Amniotic epithelial cell (primary cell): ENCODE results near the gene GRP.

Experiments used
- DNase-seq: peaks from one replicate; pipeline ENCODE4 v3.0.0-alpha.2; 2010; ENCODE audit warnings: low read depth

GRP gene

GRCh38 chr18:59219672-59220163, at the start of gene GRP:
GRP (plus strand) TSS chr18:59220158; CDS start chr18:59220266, 108 bp downstream.
- DNase-seq = no peak

DNA sequence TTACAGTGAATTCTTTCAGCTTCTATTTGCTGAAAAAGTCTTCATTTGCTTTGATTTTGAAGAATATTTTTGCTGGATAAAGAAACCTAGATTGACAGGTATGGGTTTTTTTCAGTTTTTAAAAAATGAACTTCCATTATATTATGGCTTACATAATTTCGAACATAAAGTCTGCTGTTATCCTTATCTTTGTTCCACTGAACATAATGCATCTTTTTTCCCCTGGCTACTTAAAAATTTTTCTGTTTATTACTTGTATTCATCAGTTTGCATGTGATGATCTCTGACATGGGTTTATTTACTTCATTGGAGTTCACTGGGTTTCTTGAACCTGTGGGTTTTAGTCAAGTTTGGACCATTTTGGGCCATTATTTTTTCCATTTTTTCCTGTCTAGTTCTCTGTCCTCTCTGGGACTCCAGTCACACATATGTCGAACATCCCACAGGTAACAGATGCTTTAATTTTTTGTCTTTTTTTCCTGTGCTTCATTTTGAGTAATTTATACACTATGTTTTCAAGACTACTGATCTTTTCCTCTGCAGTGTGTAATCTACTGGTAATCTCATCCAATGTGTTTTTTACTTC, 47.2 kb upstream of the GRP start:
- no peak for DNase-seq

GRCh38 chr18:59177485-59177884, 42.5 kb upstream of the GRP start:
- DNase-seq = no peak

GRCh38 chr18:59180150-59180845, 39.7 kb upstream of the GRP start:
- peak; percentile 85 for DNase-seq

DNA sequence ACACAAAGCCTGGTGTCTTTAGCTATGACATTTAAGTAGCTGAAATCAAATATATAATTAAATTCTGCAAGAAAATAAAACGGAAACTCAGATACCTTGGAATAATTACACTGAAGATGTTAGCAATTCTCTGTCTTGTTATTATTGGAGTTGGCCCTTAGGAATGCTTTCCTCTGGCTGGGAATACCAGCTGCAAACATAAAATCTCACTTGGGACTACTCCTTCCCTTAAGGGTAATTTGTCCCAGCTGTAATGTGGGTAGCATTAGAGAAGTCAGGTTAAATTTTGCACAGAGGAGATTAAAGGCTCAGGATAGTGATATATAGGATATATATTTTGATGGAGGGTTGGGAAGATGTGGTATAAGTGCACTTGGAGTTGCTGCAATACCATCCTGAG, 37.3 kb upstream of the GRP start:
- DNase-seq = no peak

DNA sequence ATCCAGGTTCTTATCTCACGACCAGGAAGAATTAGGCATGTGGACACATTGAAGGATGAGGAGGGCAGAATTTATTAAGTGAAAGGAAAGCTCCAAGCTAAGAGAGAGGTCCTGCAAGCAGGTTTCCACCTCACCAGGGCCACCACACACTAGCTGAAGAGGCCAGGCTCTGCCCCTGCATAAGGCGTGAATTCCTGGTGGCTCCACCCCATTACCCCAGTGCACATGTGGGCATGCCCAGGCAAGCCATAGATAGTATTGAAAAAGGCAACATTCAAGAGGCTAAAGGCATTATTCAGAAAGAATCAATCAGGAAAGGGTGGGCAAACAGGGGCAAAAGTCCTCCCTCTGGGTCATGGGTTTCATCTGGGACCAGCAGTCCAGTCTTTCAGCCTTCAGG, 30.9 kb upstream of the GRP start:
- DNase-seq = no peak

DNA sequence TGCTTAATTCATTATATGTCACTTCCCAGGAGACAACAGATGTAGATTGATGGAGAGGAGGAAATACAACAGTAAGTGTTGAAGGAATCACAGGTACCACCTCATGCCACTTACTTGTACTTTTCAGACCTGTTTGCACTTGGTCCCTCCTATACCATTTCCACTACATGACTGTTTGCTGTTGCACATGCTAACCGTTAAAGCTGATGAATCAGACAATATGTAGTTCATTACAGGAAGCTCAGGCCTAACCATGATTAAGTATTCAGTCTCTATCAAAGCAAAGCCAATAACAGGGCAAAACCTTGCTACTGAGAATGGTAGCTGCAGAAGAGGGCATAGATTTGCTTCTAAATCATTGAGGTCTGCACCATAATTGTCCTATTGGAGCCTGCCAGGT, 30.2 kb upstream of the GRP start:
- DNase-seq = no peak

DNA sequence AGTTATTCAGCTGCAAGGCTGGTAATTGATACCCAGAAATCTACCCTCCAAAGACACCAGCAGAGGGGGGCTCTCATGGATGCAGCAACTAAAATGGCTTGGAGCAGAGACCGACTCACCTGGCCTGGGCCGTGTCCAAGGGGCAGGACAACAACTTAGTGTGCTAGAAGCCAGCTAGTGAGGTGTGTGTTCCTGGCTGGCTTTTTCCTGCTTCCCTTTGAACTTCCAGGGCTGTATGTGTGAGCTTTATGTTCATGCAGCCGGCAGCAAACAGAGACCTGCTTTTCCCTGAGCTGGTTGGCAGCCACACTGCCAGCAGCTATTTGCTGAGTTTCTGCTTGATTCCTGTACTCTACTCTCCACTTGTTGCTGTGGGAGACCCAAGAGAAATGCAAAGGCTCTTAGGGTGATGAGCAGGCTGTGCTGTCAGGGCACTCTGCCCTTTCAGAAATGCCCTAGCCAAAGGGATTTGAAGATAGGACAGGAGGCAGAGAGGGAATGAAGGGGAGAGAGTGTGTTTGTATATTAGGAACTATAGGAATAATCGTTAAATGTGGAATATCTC, 23.7 kb upstream of the GRP start:
- DNase-seq = no peak

DNA sequence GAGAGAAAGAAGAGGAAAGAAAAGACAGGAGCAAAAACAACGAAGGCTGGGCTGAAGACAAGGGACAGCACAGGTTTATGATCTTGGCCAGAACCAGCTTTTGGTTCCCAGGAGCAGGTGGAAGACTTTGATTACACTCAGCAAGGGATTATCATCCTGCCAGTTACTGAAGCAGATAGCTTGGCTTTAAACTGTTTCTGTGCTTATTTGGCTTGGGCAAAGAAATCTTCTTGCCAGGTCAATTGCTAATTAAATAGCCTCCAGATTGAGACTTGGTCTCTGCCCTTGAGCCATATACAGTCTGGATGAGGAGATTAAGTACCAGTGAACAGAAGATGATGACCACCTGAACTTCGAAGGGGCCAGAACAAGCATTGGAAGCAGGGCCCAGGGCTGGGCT, 22.3 kb upstream of the GRP start:
- DNase-seq = no peak

DNA sequence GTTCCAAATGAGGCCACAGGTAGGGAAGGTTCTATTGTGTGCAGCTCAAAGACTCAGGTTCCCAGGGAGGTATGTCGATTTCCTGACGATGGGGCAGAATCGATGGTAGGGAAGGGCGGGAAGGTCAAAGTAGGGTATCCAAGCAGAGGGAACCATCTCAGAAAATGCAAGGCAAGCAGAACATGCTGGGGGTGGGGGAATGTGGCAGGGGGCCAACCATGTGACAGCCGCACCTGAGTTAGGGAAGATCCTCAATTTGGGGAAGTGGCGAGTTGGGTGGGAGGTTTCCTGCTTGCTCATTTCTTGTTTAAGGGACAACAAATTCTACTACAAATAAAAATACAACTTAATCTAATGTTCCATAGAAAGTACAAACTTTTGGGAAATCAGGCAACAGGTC, 21.7 kb upstream of the GRP start:
- DNase-seq = no peak

GRCh38 chr18:59200787-59201186, 19.2 kb upstream of the GRP start:
- no peak for DNase-seq

DNA sequence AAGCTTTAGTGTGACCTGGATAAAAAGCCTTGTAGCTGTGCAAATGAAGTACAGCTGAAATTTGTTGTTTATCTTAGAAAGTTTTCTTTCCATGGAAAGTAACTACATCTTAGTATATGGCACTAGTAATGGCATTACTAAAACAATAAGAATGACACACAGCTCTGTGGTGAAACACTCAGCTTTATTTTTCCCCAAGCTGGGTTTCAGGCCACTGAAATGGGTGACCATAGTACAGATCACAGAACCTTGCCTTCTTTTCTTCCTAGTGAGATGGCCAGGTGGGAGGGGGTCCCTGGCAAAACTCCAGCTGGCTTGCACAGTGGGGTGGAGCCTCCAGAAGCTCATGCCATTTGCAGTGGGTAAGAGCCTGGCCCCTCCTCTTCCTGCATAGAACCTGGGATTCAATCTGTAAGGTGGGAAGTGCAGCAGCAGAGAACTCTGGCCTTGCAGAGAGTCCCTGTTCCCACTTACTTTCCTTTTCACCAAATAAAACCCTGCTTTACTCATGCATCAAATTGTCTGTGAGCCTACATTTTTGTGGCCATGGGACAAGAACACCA, 17.6 kb upstream of the GRP start:
- no peak for DNase-seq

- DNase-seq = no peak
Measured at GRCh38 chr18:59207506-59207905, 12.5 kb upstream of the GRP start.

GRCh38 chr18:59208602-59209125, 11.3 kb upstream of the GRP start:
- DNase-seq = peak; percentile 6

DNA sequence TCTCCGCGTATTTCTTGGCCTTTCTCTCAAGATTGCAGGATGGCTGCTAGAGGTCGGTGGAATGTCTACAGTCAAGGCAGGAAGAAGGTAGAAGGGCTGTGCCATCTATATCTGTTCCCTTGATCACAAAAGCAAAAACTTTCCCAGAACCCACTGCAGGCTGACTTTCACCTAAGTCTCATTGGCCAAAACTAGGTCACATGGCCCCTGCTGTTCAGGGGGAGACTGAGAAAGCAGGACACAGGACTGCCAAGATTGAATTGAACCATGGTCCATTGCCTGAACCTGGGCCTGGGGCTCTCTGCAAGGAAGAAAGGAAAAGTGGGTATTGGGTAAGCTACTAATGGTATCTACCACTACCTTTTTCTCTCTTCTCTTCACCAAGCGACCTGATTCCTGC, 9.7 kb upstream of the GRP start:
- DNase-seq = no peak

DNA sequence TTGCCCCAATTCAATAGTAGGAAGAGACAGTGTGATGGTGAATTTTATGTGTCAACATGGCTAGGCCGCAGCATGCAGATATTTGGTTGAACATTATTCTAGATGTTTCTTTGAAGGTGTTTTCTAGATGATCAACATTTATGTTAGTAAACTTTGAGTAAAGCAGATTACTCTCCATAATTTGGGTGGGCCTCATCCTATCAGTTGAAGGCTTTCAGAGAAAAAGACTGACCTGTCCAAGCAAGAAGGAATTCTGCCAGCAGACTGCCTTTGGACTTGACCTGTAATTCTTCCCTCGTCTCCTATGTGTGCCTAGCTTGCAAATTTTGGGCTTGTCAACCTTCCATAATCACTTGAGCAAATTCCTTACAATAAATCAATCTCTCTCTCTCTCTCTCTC, 8.3 kb upstream of the GRP start:
- DNase-seq = no peak

DNA sequence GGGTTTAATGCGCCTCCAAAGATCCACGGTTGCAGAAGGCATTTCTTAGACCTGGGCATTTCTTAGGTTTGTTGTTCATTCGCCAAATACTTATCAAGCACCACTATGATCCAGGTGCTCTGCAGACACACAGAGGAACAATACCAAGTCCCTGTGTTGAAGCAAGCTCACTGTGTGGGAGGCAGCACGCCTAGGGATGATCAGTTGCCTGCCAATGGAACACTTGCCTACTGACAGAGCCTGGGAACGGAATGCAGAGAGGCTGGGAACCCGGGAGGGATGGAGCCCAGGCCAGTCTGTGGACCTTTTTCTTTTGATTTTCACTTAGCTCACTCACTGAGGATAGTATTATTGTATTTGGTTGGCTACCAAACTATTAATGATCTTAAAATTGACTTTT, 1.9 kb upstream of the GRP start:
- DNase-seq = no peak

DNA sequence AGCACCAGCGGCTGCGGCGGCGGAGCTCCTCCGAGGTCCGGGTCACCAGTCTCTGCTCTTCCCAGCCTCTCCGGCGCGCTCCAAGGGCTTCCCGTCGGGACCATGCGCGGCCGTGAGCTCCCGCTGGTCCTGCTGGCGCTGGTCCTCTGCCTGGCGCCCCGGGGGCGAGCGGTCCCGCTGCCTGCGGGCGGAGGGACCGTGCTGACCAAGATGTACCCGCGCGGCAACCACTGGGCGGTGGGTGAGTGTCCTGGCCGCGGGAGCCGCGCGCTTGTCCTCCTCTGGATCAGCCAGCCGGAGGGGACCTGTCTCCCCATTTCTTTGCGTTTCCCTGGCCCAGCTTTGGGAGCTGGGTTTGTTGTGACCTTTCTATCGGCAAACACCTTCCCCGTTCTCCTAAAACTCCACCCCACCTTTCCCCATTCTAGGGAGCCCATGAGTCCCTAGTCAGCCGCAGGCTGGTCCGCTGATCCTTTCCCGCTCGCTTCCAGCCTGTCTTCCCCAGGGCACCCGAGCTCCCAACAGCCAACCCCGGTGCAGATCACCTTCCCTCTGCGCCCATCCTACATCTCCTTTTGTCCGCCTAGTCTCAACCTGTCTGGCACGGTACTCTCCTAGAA, 316 bp downstream of the GRP start:
- DNase-seq = no peak

- no peak for DNase-seq
Measured at GRCh38 chr18:59220784-59221765, 1.1 kb downstream of the GRP start.

DNA sequence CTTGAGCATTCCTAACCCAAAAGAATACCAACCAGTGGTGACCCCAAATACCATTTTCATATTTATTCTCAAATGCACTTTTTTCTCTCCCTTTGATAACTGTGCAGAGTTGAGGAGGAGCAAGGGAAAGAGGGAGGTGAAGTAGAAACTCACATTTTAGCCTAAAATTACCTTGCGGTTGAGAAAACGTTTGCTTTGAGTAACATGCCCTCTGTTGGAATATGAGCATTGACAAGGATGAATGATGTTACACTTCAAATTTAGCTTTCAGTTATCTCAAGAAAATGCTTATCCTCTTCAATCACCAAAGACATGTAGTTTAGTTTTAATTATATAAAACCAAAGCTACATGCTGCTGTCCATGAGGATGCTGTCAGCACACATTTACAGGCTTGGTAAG, 2.4 kb downstream of the GRP start:
- no peak for DNase-seq

- DNase-seq = no peak
Measured at GRCh38 chr18:59228351-59228750, 8.4 kb downstream of the GRP start.
